Measurements from ENCODE around the gene SEMA4D.

The SEMA4D gene

DNA sequence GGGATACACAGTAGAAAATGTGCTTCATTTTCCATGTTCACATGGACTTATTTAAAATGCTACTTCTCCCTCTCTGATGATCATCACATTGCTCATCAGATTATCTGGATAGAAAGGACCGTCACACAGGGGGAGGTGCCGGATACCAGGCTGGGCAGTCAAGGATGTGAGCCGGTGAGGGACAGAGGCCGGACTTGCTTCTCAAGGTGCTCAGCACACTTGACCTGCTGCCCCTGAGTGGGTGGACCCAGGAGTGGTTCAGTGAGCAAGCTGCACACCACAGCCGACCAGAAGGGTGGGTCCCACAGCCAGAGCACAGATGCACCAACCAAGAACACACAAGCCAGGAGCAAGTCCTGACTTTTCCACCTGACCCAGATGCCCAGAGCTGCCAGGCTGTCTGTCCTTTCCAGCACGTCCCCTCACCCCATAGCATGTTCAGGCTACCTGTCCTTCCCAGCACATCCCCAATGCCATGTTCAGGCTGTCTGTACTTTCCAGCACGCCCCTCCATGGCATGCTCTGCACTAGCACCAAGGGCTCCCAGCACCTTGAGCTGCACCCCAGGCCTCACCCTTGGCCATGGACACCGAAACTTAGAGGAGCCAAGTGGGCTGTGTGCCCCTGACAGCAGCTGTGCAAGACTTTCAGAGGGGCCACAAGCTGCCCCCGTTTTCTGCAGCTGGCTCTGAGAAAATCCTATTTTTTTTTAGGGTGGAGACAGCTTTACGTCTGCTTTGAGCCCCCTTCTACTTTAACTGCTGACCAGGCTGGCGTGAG, 101.8 kb downstream of the SEMA4D start:
- no peak for DNase-seq
- TF ChIP-seq, protein P1, sequence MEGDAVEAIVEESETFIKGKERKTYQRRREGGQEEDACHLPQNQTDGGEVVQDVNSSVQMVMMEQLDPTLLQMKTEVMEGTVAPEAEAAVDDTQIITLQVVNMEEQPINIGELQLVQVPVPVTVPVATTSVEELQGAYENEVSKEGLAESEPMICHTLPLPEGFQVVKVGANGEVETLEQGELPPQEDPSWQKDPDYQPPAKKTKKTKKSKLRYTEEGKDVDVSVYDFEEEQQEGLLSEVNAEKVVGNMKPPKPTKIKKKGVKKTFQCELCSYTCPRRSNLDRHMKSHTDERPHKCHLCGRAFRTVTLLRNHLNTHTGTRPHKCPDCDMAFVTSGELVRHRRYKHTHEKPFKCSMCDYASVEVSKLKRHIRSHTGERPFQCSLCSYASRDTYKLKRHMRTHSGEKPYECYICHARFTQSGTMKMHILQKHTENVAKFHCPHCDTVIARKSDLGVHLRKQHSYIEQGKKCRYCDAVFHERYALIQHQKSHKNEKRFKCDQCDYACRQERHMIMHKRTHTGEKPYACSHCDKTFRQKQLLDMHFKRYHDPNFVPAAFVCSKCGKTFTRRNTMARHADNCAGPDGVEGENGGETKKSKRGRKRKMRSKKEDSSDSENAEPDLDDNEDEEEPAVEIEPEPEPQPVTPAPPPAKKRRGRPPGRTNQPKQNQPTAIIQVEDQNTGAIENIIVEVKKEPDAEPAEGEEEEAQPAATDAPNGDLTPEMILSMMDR (IDR thresholded peaks at IDR 0.05; ENCODE audit: low read depth, low read length, missing control alignments): no peak
- no peaks in the 10 kb centered on the region for H3K36me3 ChIP-seq (replicated peaks)

GRCh38 chr9:89394412-89394811, 103.5 kb downstream of the SEMA4D start:
- in situ Hi-C loops (cut with HindIII; ENCODE audit: low pct_ligation_motif_present, low sequenced_read_pairs): no loop called here
- no peak overlapping the region for H3K4me3 ChIP-seq (ENCODE audit: low read depth, low read length)
- H3K36me3 ChIP-seq (replicated peaks): no peaks in the 10 kb centered on the region
- no peak for DNase-seq
- TF ChIP-seq, protein P1 (IDR thresholded peaks at IDR 0.05; ENCODE audit: low read depth, low read length, missing control alignments): no peak
- no peaks in the 10 kb centered on the region for H3K27me3 ChIP-seq (replicated peaks)
- no peak overlapping the region for H3K27ac ChIP-seq

More for the DNA sequence above, 101.8 kb downstream of the SEMA4D start:
- Histone ChIP-seq H3K4me3 (ENCODE audit: low read depth, low read length) (no peak overlapping the region), H3K27me3 (replicated peaks) (no peaks in the 10 kb centered on the region), H3K27ac (no peak overlapping the region)
- in situ Hi-C loops (cut with HindIII; ENCODE audit: low pct_ligation_motif_present, low sequenced_read_pairs): no loop called here

- no peak for DNase-seq
- H3K27me3 ChIP-seq (replicated peaks): no peaks in the 10 kb centered on the region
- no peak overlapping the region for H3K27ac ChIP-seq
- no peaks in the 10 kb centered on the region for H3K36me3 ChIP-seq (replicated peaks)
- H3K4me3 ChIP-seq (ENCODE audit: low read depth, low read length): no peak overlapping the region
- TF ChIP-seq, protein P1 (IDR thresholded peaks at IDR 0.05; ENCODE audit: low read depth, low read length, missing control alignments): no peak
- in situ Hi-C loops (cut with HindIII; ENCODE audit: low pct_ligation_motif_present, low sequenced_read_pairs): no loop called here
Observed at GRCh38 chr9:89391585-89391984, 106.3 kb downstream of the SEMA4D start.

DNA sequence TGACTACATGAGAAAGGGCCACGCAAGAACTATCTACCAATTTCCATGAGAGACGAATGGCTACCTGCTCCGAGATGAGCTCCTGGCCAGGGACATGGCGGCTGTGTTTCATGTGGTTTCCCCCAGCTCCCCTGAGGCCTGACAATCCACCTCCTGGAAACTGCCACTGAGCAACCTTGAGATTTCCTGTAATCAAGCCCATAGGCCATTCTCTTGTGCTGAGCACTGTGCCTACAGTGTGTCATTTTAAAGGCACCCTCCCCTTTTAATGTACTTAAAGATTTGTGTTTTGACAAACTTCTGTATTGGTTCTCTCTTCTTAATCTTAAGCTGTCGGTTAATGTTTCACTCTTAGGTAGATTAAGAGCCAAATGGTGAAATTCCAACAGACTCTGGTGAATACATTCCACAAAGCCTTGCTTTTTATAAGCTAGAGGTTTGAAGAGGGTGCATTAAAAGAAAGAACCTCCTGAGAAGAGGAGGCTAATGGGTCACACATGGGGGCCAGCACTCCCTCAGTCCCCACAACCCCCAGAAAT, 107.3 kb downstream of the SEMA4D start:
- H3K4me3 ChIP-seq (ENCODE audit: low read depth, low read length): no peak overlapping the region
- H3K27me3 ChIP-seq (replicated peaks): no peaks in the 10 kb centered on the region
- TF ChIP-seq, protein P1 (IDR thresholded peaks at IDR 0.05; ENCODE audit: low read depth, low read length, missing control alignments): no peak
- no peak for DNase-seq
- in situ Hi-C loops (cut with HindIII; ENCODE audit: low pct_ligation_motif_present, low sequenced_read_pairs): no loop called here
- no peaks in the 10 kb centered on the region for H3K36me3 ChIP-seq (replicated peaks)
- no peak overlapping the region for H3K27ac ChIP-seq

DNA sequence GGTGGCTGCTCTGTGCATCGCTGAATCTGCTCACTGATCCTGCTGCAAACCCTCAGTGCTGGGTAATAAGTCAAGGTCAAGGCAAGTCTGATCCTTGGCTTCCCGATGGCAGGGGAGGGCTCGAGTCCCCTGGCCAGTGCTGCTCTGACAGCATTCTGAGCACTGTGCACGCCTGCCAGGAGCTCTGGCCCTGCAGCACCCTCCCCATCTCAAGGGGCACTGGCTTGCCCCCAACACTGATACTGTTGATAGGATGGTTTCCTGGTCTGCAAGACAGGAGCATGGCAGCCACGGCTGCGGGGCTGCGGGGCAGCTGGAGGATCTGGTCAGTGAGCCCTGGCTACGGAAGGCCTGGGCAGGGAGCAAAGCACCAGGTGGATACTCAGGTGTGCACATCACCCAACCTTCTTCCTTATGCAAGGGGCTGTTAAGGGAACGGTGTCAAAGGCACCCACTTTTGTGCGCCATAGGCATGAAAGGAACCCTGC, 107.8 kb downstream of the SEMA4D start:
- no peaks in the 10 kb centered on the region for H3K36me3 ChIP-seq (replicated peaks)
- H3K27ac ChIP-seq: no peak overlapping the region
- H3K27me3 ChIP-seq (replicated peaks): no peaks in the 10 kb centered on the region
- no peak overlapping the region for H3K4me3 ChIP-seq (ENCODE audit: low read depth, low read length)
- TF ChIP-seq, protein P1 (IDR thresholded peaks at IDR 0.05; ENCODE audit: low read depth, low read length, missing control alignments): no peak
- no peak for DNase-seq
- in situ Hi-C loops (cut with HindIII; ENCODE audit: low pct_ligation_motif_present, low sequenced_read_pairs): no loop called here

All from brain microvascular endothelial cell (primary cell).